ENCODE measurements around the gene DCLRE1A.

Gene DCLRE1A

DNA sequence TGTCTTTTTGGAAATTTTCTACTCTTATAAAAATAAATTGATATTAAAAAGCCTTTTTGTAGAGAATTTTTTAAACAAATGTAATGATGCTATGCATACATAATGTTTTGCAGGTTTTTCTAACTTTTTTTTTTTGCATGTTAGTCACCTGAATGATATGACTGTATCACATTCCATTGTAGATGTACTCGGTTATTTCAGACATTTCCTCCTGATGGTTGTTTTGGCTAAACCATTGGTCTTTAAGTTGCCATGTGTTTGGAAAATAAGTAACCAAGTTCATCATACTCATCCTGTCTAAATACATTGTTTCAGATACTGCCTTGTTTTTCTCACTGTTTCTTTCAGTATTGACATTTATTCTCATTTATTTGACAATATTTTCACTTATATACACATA lies 26.4 kb upstream of the DCLRE1A start:
- no peak overlapping the region for H3K4me3 ChIP-seq (ENCODE audit: low read depth, low read length)
- ChIA-PET CTCF (interaction anchor here (0.7 kb wide), 1 partner anchor 1952 kb away, joined by 4 read pairs; no protein-coding TSS in a partner anchor), POLR2A (no interaction called here)
- peaks cover 16% of the 10 kb centered on the region for H3K4me1 ChIP-seq (ENCODE audit: control insufficient read depth, insufficient read depth, low read length)
- H3K36me3 ChIP-seq (ENCODE audit: control insufficient read depth in 2 of 2, insufficient read depth in 1 of 2, low read length in 2 of 2): peaks cover 2 to 23% of the 10 kb centered on the region in 2 experiments
- no peak for TF ChIP-seq ZSCAN16 (tag by site-specific recombination; IDR thresholded peaks at IDR 0.05)
- no peak for TF ChIP-seq ZNF654 (tag by site-specific recombination; IDR thresholded peaks at IDR 0.05; ENCODE audit: low read depth)
- TF ChIP-seq ZNF623 (tag by site-specific recombination; IDR thresholded peaks at IDR 0.05): no peak
- TF ChIP-seq ZNF560 (tag by site-specific recombination; IDR thresholded peaks at IDR 0.05; ENCODE audit: borderline replicate concordance): no peak
- no peak for TF ChIP-seq ZIC2 (tag by site-specific recombination; IDR thresholded peaks at IDR 0.05)
- TF ChIP-seq EGR2 (tag by site-specific recombination; IDR thresholded peaks at IDR 0.05; ENCODE audit: low read depth): no peak
- TF ChIP-seq ZNF16 (tag by site-specific recombination; IDR thresholded peaks at IDR 0.05; ENCODE audit: low read depth): no peak
- TF ChIP-seq ZBTB20 (tag by site-specific recombination; IDR thresholded peaks at IDR 0.05): no peak
- TF ChIP-seq ZNF416 (tag by site-specific recombination; IDR thresholded peaks at IDR 0.05): no peak
- no peak for TF ChIP-seq AEBP2 (tag by site-specific recombination; IDR thresholded peaks at IDR 0.05; ENCODE audit: borderline replicate concordance)
- TF ChIP-seq, protein P1, sequence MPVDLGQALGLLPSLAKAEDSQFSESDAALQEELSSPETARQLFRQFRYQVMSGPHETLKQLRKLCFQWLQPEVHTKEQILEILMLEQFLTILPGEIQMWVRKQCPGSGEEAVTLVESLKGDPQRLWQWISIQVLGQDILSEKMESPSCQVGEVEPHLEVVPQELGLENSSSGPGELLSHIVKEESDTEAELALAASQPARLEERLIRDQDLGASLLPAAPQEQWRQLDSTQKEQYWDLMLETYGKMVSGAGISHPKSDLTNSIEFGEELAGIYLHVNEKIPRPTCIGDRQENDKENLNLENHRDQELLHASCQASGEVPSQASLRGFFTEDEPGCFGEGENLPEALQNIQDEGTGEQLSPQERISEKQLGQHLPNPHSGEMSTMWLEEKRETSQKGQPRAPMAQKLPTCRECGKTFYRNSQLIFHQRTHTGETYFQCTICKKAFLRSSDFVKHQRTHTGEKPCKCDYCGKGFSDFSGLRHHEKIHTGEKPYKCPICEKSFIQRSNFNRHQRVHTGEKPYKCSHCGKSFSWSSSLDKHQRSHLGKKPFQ (tag by site-specific recombination; IDR thresholded peaks at IDR 0.05): no peak
- TF ChIP-seq GLIS1 (tag by site-specific recombination; IDR thresholded peaks at IDR 0.05): no peak
- TF ChIP-seq ZNF121 (tag by site-specific recombination; IDR thresholded peaks at IDR 0.05): no peak
- TF ChIP-seq ZNF830 (tag by site-specific recombination; IDR thresholded peaks at IDR 0.05; ENCODE audit: low read depth): no peak
- TF ChIP-seq, protein P2, sequence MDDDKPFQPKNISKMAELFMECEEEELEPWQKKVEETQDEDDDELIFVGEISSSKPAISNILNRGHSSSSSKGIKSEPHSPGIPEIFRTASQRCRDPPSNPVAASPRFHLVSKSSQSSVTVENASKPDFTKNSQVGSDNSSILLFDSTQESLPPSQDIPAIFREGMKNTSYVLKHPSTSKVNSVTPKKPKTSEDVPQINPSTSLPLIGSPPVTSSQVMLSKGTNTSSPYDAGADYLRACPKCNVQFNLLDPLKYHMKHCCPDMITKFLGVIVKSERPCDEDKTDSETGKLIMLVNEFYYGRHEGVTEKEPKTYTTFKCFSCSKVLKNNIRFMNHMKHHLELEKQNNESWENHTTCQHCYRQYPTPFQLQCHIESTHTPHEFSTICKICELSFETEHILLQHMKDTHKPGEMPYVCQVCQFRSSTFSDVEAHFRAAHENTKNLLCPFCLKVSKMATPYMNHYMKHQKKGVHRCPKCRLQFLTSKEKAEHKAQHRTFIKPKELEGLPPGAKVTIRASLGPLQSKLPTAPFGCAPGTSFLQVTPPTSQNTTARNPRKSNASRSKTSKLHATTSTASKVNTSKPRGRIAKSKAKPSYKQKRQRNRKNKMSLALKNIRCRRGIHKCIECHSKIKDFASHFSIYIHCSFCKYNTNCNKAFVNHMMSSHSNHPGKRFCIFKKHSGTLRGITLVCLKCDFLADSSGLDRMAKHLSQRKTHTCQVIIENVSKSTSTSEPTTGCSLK (tag by site-specific recombination; IDR thresholded peaks at IDR 0.05): no peak
- TF ChIP-seq, protein P3, sequence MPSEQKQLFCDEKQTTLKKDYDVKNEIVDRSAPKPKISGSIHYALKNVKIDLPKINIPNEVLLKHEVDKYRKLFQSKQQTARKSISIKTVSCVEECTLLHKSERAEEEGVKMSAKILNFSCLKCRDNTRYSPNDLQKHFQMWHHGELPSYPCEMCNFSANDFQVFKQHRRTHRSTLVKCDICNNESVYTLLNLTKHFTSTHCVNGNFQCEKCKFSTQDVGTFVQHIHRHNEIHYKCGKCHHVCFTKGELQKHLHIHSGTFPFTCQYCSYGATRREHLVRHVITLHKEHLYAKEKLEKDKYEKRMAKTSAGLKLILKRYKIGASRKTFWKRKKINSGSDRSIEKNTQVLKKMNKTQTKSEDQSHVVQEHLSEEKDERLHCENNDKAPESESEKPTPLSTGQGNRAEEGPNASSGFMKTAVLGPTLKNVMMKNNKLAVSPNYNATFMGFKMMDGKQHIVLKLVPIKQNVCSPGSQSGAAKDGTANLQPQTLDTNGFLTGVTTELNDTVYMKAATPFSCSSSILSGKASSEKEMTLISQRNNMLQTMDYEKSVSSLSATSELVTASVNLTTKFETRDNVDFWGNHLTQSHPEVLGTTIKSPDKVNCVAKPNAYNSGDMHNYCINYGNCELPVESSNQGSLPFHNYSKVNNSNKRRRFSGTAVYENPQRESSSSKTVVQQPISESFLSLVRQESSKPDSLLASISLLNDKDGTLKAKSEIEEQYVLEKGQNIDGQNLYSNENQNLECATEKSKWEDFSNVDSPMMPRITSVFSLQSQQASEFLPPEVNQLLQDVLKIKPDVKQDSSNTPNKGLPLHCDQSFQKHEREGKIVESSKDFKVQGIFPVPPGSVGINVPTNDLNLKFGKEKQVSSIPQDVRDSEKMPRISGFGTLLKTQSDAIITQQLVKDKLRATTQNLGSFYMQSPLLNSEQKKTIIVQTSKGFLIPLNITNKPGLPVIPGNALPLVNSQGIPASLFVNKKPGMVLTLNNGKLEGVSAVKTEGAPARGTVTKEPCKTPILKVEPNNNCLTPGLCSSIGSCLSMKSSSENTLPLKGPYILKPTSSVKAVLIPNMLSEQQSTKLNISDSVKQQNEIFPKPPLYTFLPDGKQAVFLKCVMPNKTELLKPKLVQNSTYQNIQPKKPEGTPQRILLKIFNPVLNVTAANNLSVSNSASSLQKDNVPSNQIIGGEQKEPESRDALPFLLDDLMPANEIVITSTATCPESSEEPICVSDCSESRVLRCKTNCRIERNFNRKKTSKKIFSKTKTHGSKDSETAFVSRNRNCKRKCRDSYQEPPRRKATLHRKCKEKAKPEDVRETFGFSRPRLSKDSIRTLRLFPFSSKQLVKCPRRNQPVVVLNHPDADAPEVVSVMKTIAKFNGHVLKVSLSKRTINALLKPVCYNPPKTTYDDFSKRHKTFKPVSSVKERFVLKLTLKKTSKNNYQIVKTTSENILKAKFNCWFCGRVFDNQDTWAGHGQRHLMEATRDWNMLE (tag by site-specific recombination; conservative IDR thresholded peaks at IDR 0.05; ENCODE audit: low read depth): no peak
- TF ChIP-seq ZNF629 (tag by site-specific recombination; IDR thresholded peaks at IDR 0.05): no peak
- no peak for TF ChIP-seq WT1 (tag by site-specific recombination; IDR thresholded peaks at IDR 0.05)
- TF ChIP-seq ZNF521 (tag by site-specific recombination; IDR thresholded peaks at IDR 0.05): no peak
- no peak overlapping the region for H3K27ac ChIP-seq (ENCODE audit: extremely low read depth, low read depth, low read length)
- no peaks in the 10 kb centered on the region for H3K9me3 ChIP-seq (ENCODE audit: control insufficient read depth, insufficient read depth, low read depth, low read length)
